Gastrocnemius medialis (tissue), 4 donors: ENCODE results near the gene PTGES. TPM values are rescaled to one million over a fixed set of nuclear protein-coding genes. Genes with fewer than 3 reads are reported as not detected.
A peak's percentile ranks its signal among the peaks of the same experiment; 100 is the strongest.

Experiments
- ATAC-seq, 2 donors: fragments of 150-250 bp; one replicate each; pipeline ENCODE4 v1.9.1; 2016
- DNase-seq, 2 donors: peaks; one replicate each; pipeline ENCODE4 v3.0.0-alpha.2; 2019
- H3K27ac ChIP-seq, 4 donors: fragments of 200-600 bp; sonication (generic); 1 replicate in 1 of 4; 2 replicates in 3 of 4; pipeline ENCODE4 v1.5.1; 2016 to 2018; ENCODE audit warnings: mild to moderate bottlenecking in 2 of 4, moderate library complexity in 1 of 4
- H3K27me3 ChIP-seq, 3 donors: fragments of 200-600 bp; sonication (generic) in 2 of 3; 1 replicate in 1 of 3; 2 replicates in 2 of 3; pipeline versions ENCODE4 v1.5.1 to v1.6.0; 2016 to 2019; ENCODE audit warnings: mild to moderate bottlenecking in 1 of 3, moderate library complexity in 1 of 3
- H3K36me3 ChIP-seq, 2 donors: fragments of 200-600 bp; sonication (generic) in 1 of 2; one replicate each; pipeline ENCODE4 v1.5.1; 2017 to 2018
- H3K4me1 ChIP-seq, 2 donors: fragments of 200-600 bp; sonication (generic) in 1 of 2; one replicate each; pipeline ENCODE4 v1.5.1; 2016 to 2017; ENCODE audit warnings: mild to moderate bottlenecking in 2 of 2
- H3K4me3 ChIP-seq, 4 donors: fragments of 200-600 bp; sonication (generic) in 3 of 4; 1 replicate in 1 of 4; 2 replicates in 3 of 4; pipeline ENCODE4 v1.5.1; 2016 to 2019; ENCODE audit warnings: mild to moderate bottlenecking in 2 of 4
- H3K9me3 ChIP-seq, 3 donors: fragments of 200-600 bp; sonication (generic) in 2 of 3; 1 replicate in 1 of 3; 2 replicates in 2 of 3; pipeline ENCODE4 v1.5.1; 2016 to 2019
- CTCF ChIP-seq, 5 experiments: fragments of 450-650 bp in 3 of 5; fragments of 200-600 bp in 2 of 5; sonication (generic) in 2 of 5; IDR thresholded peaks in 4 of 5; conservative IDR thresholded peaks in 1 of 5; 1 replicate in 4 of 5; 2 replicates in 1 of 5; pipeline ENCODE4 v1.5.1; 2016 to 2019; ENCODE audit warnings: antibody characterized with exemption in 5 of 5, mild to moderate bottlenecking in 3 of 5, moderate library complexity in 3 of 5
- POLR2A ChIP-seq, 2 donors: fragments of 450-650 bp; IDR thresholded peaks; one replicate each; pipeline ENCODE4 v1.6.1; 2017; ENCODE audit warnings: antibody characterized with exemption in 2 of 2, mild to moderate bottlenecking in 2 of 2, moderate library complexity in 2 of 2
- in situ Hi-C, 4 donors: fragments of 200-750 bp; cut with MboI; loops; one replicate each; pipeline versions ENCODE4 v1.15.0 to v1.8.0; 2017; ENCODE audit warnings: low sequenced_read_pairs in 4 of 4
- intact Hi-C: fragments of 100-400 bp; cut with DNase I; formaldehyde crosslinking; loops from one replicate; pipeline ENCODE4 v1.15.1; 2023; ENCODE audit warnings: low total_unique reads
- total RNA-seq, 4 donors: library from RNA; depleted of rRNA; stranded (reverse); fragments of >200 nt; gene quantifications; one replicate each; pipeline versions ENCODE4 v1.1.0 to v1.2.3, GENCODE V29; 2016

The PTGES gene
- total RNA-seq, 4 donors from 2014 or later: 0.23 to 1.2 (median 0.51) TPM; not detected in 1

- Histone ChIP-seq H3K9me3 (no peaks in the 10 kb centered on the region), H3K27me3 (peaks cover 0 to 3% (median 0%) of the 10 kb centered on the region in 3 donors), H3K4me3 (no peak overlapping the region), H3K27ac (no peak overlapping the region), H3K36me3 (no peaks in the 10 kb centered on the region), H3K4me1 (no peaks in the 10 kb centered on the region)
- intact Hi-C loops (no loop called here), in situ Hi-C loops (loop anchor here in 1 of 4 donors (5.0 kb wide), 1 partner anchor 41 kb away; no protein-coding TSS in a partner anchor)
- ATAC-seq: no peak
- TF ChIP-seq CTCF (IDR thresholded peaks at IDR 0.05 in 4 of 5, conservative IDR thresholded peaks at IDR 0.05 in 1 of 5): no peak
- no peak for TF ChIP-seq POLR2A (IDR thresholded peaks at IDR 0.05)
- no peak for DNase-seq
These were observed 12.0 kb downstream of the PTGES start for GRCh38 chr9:129740666-129741464.

- in situ Hi-C loops: loop anchor here in 1 of 4 donors (5.0 kb wide), 1 partner anchor 42 kb away; no protein-coding TSS in a partner anchor
- TF ChIP-seq POLR2A (IDR thresholded peaks at IDR 0.05): no peak
- TF ChIP-seq CTCF (IDR thresholded peaks at IDR 0.05 in 4 of 5, conservative IDR thresholded peaks at IDR 0.05 in 1 of 5): no peak
- H3K4me1 ChIP-seq: no peaks in the 10 kb centered on the region
These were observed 12.7 kb downstream of the PTGES start for GRCh38 chr9:129740174-129740573.

GRCh38 chr9:129739432-129739831 lies 13.4 kb downstream of the PTGES start:
- Histone ChIP-seq H3K4me1 (no peaks in the 10 kb centered on the region), H3K9me3 (no peaks in the 10 kb centered on the region), H3K36me3 (no peaks in the 10 kb centered on the region), H3K27ac (no peak overlapping the region), H3K4me3 (no peak overlapping the region), H3K27me3 (peaks cover 0 to 3% (median 0%) of the 10 kb centered on the region in 3 donors)
- ATAC-seq: no peak
- DNase-seq: no peak
- in situ Hi-C loops: loop anchor here in 3 of 4 donors (10.0 kb wide), 1 partner anchor 45 kb away; no protein-coding TSS in a partner anchor
- intact Hi-C loops: no loop called here
- no peak for TF ChIP-seq CTCF (IDR thresholded peaks at IDR 0.05 in 4 of 5, conservative IDR thresholded peaks at IDR 0.05 in 1 of 5)
- no peak for TF ChIP-seq POLR2A (IDR thresholded peaks at IDR 0.05)

More at GRCh38 chr9:129740174-129740573, 12.7 kb downstream of the PTGES start:
- DNase-seq: no peak
- intact Hi-C loops: no loop called here
- Histone ChIP-seq H3K4me3 (no peak overlapping the region), H3K36me3 (no peaks in the 10 kb centered on the region), H3K27me3 (peaks cover 0 to 3% (median 0%) of the 10 kb centered on the region in 3 donors), H3K27ac (no peak overlapping the region), H3K9me3 (no peaks in the 10 kb centered on the region)
- no peak for ATAC-seq

GRCh38 chr9:129737479-129738274 lies 15.2 kb downstream of the PTGES start:
- Histone ChIP-seq H3K9me3 (no peaks in the 10 kb centered on the region), H3K27me3 (peaks cover 0 to 3% (median 0%) of the 10 kb centered on the region in 3 donors), H3K36me3 (no peaks in the 10 kb centered on the region), H3K4me3 (peak overlapping the region; percentile 63 to 89 (median 68)), H3K4me1 (no peaks in the 10 kb centered on the region), H3K27ac (peak overlapping the region; percentile 49 to 71 (median 57))
- in situ Hi-C loops: loop anchor here in 3 of 4 donors (10.0 kb wide), 1 partner anchor 47 kb away; no protein-coding TSS in a partner anchor
- intact Hi-C loops: loop anchor here (1.0 kb wide), 1 partner anchor 46 kb away; no protein-coding TSS in a partner anchor
- TF ChIP-seq POLR2A (IDR thresholded peaks at IDR 0.05): no peak
- TF ChIP-seq CTCF (IDR thresholded peaks at IDR 0.05 in 4 of 5, conservative IDR thresholded peaks at IDR 0.05 in 1 of 5): peak; percentile 93 to 98 (median 95)
- peak; percentile 91 to 93 for ATAC-seq
- peak; percentile 59 to 64 for DNase-seq
